ENCODE measurements around the gene NACAD. TPM values are rescaled to one million over a fixed set of nuclear protein-coding genes. Genes with fewer than 3 reads are reported as not detected.

The NACAD gene
- polyA plus RNA-seq, 1 experiment = 0.54 TPM

DNA sequence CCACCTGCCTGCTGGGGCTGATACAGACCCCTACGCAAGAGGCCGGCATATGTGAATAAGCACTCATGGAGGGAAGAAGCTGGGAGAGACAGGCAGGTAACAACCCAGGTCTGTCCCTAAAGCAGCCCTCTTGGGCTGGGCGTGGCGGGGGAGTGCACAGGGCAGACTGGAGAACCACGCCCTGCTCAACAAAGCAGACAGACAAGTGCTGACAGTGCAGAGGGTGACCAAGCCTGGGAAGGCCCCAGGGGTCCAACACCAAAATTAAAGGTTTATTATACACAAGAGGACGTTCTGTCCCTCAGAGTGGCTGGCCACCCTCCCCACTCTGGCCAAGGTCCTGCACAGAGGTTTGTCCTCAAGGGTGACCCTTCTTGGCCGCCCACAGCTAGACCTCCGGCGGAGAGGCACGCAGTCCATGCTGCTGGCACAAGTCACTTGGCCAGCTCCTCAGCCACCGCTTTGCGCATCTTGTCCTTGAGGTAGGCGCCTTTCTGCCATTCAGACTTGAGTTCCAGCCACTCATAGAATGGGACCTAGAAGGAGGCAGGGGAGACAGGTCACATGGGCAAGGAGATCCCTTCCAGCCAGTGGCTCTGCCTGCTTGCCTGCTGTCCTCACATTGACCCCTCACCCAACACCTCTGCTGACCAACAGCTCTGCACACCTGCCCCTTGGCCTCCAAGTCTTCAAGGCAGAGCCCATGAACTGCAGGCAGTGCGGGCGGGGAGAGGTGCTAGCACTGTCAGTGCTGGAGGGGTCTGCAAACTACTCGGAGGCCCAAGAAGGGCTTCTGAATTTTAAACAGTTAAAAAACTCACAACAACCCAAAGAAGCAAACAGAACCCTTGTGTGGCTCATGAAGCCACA lies 11.4 kb upstream of the NACAD start:
- no peaks in the 10 kb centered on the region for H3K27me3 ChIP-seq (ENCODE audit: control insufficient read depth, insufficient read depth, low read length)
- peaks cover 58% of the 10 kb centered on the region for H3K36me3 ChIP-seq (ENCODE audit: control insufficient read depth, insufficient read depth, low read length)
- no peak overlapping the region for H3K4me3 ChIP-seq (ENCODE audit: low read depth, low read length)
- ChIA-PET CTCF (no interaction called here), POLR2A (no interaction called here)
- no peak for DNase-seq (ENCODE audit: low read depth)
- TF ChIP-seq, protein P1, sequence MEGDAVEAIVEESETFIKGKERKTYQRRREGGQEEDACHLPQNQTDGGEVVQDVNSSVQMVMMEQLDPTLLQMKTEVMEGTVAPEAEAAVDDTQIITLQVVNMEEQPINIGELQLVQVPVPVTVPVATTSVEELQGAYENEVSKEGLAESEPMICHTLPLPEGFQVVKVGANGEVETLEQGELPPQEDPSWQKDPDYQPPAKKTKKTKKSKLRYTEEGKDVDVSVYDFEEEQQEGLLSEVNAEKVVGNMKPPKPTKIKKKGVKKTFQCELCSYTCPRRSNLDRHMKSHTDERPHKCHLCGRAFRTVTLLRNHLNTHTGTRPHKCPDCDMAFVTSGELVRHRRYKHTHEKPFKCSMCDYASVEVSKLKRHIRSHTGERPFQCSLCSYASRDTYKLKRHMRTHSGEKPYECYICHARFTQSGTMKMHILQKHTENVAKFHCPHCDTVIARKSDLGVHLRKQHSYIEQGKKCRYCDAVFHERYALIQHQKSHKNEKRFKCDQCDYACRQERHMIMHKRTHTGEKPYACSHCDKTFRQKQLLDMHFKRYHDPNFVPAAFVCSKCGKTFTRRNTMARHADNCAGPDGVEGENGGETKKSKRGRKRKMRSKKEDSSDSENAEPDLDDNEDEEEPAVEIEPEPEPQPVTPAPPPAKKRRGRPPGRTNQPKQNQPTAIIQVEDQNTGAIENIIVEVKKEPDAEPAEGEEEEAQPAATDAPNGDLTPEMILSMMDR (IDR thresholded peaks at IDR 0.05; ENCODE audit: insufficient read depth, low read depth, low read length) = no peak

DNA sequence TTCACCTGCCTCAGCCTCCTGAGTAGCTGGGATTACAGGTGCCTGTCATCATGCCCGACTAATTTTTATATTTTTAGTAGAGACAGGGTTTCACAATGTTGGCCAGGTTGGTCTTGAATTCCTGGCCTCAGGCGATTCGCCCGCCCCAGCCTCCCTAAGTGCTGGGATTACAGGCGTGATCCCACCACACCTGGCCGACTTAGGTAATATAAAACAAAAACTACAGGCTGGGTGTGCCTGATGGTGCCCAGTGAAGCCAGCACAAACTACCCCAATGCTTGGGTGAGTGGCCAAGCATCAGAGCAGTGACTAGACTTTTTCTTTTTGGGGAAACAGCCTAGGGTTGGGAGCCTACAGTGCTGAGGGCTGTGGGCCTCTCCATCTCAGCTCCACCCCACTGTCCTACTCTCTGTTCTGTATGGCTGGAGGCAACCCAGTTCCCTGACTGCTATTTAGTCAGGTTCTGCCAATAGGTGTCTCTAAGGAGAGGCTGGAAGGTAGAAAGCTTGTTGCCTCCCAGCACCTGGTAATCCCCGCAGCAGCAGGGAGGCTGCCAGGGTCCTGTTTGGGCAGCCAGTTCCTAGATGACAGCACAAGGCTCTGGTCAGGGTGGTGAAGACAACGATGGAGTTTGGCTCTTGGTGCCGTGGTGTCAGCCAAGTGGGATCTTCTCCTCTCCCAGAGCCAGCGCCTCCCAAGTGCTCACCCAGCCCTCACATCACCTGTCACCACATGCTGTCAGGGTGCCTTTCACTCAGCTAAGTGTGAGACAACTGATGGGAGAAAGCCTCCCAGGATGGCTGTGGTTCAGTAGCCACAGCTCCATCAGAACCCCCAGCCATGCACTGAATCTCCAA lies 10.4 kb upstream of the NACAD start:
- CTCF ChIA-PET = no interaction called here
- Histone ChIP-seq H3K4me3 (ENCODE audit: low read depth, low read length) (no peak overlapping the region), H3K27me3 (ENCODE audit: control insufficient read depth, insufficient read depth, low read length) (no peaks in the 10 kb centered on the region), H3K36me3 (ENCODE audit: control insufficient read depth, insufficient read depth, low read length) (peaks cover 49% of the 10 kb centered on the region)
- no peak for DNase-seq (ENCODE audit: low read depth)
- TF ChIP-seq, protein P1 (IDR thresholded peaks at IDR 0.05; ENCODE audit: insufficient read depth, low read depth, low read length) = no peak
- POLR2A ChIA-PET = no interaction called here

DNA sequence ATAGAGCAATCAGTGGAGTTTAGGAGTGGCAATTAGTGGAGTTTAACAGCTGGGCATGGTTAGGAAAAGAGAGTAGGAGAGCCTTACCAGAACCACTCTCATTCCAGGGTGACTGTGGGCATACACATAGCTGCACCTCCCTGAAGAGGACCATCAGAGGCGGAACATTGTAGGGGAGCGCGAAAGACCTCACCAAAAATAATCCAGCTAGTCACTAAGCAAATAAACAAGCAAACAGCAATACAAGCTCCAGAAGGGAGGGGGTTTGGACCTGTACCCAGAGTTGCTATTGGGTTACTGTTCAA lies 4.1 kb upstream of the NACAD start:
- POLR2A ChIA-PET = no interaction called here
- TF ChIP-seq, protein P1 (IDR thresholded peaks at IDR 0.05; ENCODE audit: insufficient read depth, low read depth, low read length) = no peak
- H3K36me3 ChIP-seq (ENCODE audit: control insufficient read depth, insufficient read depth, low read length) = no peaks in the 10 kb centered on the region
- CTCF ChIA-PET = interaction anchor here (0.9 kb wide), 1 partner anchor 43 kb away, joined by 3 read pairs; no protein-coding TSS in a partner anchor
- DNase-seq (ENCODE audit: low read depth) = no peak
- no peak overlapping the region for H3K4me3 ChIP-seq (ENCODE audit: low read depth, low read length)
- no peaks in the 10 kb centered on the region for H3K27me3 ChIP-seq (ENCODE audit: control insufficient read depth, insufficient read depth, low read length)

DNA sequence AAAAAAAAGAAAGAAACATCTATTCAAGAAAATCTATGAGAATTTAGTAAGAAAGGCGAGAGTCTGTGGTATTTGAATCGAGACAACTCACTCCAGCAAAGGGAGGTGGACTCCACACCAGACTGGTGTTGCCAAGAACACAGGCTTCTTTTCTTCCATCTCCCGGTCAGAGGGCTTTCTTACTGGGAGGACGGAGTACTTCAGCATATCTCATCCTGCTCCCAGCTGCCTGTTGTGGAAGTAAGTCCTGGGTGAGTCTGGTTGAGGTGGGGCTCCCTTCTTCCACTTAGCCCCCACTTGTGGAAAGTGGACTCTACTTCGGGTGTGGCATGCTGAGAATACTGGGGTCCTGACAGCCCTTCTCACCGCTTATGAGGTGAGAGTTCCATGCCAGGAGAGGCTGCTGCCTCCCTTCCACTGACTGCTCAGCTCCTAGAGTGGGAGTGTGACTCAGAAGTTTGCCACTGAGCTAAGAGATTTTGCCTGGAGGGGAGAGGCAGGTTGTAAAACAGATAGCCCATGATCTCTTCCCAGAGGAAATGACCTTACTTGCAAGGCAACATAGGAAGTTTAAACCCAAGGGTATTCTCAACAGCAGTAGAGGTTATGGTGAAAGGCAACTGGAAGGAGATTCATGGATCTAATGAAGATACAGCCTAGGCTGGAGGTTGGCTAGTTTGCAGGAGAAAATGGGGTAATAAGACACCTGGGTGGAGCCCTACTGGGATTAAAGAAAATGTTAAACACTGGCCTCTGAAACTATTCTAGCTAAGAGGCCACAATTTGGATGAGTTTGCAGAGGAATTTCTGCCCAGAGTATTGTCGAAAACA lies 3.5 kb upstream of the NACAD start:
- ChIA-PET CTCF (interaction anchor here (0.9 kb wide), 1 partner anchor 44 kb away, joined by 3 read pairs; no protein-coding TSS in a partner anchor), POLR2A (no interaction called here)
- TF ChIP-seq, protein P1 (IDR thresholded peaks at IDR 0.05; ENCODE audit: insufficient read depth, low read depth, low read length) = no peak
- Histone ChIP-seq H3K27me3 (ENCODE audit: control insufficient read depth, insufficient read depth, low read length) (no peaks in the 10 kb centered on the region), H3K36me3 (ENCODE audit: control insufficient read depth, insufficient read depth, low read length) (no peaks in the 10 kb centered on the region), H3K4me3 (ENCODE audit: low read depth, low read length) (no peak overlapping the region)
- DNase-seq (ENCODE audit: low read depth) = peak; percentile 33
